ENCODE data around the gene SPPL3.

DNA sequence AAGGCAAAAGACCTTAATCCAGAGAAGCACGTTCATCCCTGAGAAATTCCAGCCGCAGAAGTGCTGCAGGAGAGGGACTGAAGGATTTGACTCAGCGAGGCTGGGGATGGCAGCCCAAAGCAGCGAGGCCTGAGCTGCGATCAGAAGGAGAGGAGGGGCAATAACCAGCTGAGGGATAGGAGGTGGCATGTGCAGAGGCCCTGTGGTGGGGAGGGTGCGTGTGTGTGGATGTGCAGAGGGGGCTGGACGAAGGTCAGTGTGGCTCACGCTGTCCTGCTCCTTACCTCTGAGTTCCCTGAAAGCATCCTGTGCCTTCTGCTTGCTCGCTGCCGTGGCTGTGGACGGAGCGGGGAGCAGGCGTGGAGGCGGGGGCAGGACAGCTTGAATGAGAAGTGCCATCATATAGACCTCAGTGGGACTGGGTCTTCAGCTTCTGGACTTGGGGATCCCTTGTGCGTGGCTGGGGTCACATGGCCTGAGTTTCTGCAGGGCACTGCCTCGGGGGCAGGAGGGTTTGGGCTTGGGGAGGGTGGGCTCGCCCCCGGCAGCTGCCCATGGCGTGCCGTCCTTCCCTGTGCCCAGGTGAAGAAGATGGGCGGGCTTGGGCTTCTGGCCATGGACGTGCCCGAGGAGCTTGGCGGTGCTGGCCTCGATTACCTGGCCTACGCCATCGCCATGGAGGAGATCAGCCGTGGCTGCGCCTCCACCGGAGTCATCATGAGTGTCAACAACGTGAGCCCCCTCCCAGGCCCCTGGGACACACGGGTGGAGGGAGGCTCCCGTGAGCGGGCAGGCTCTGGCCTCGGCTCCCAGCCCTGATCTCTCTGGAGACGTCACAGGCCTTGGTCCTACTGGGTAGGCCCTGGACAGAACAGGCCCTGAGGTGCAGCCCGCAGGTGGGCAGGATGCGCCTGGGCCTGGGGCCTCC, 167.5 kb downstream of the SPPL3 start:
- TF ChIP-seq, protein P1, sequence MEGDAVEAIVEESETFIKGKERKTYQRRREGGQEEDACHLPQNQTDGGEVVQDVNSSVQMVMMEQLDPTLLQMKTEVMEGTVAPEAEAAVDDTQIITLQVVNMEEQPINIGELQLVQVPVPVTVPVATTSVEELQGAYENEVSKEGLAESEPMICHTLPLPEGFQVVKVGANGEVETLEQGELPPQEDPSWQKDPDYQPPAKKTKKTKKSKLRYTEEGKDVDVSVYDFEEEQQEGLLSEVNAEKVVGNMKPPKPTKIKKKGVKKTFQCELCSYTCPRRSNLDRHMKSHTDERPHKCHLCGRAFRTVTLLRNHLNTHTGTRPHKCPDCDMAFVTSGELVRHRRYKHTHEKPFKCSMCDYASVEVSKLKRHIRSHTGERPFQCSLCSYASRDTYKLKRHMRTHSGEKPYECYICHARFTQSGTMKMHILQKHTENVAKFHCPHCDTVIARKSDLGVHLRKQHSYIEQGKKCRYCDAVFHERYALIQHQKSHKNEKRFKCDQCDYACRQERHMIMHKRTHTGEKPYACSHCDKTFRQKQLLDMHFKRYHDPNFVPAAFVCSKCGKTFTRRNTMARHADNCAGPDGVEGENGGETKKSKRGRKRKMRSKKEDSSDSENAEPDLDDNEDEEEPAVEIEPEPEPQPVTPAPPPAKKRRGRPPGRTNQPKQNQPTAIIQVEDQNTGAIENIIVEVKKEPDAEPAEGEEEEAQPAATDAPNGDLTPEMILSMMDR (IDR thresholded peaks at IDR 0.05): no peak
- no peak for TF ChIP-seq POLR2A (IDR thresholded peaks at IDR 0.05)

Measured in esophagus squamous epithelium (tissue), 4 donors.